Activated gamma-delta T cell (primary cell): ENCODE data around the gene PPP3CA.
A peak's percentile ranks its signal among the peaks of the same experiment; 100 is the strongest.

ENCODE experiments used
- DNase-seq: peaks from one replicate; lab custom pipeline; 2025; lab: John Stamatoyannopoulos, UW
- total RNA-seq, 2 donors: gene quantifications; one replicate each; lab custom pipeline; 2026; lab: John Stamatoyannopoulos, UW

PPP3CA gene
- 58.2 to 66.0 reads per million in 2 donors for total RNA-seq

DNA sequence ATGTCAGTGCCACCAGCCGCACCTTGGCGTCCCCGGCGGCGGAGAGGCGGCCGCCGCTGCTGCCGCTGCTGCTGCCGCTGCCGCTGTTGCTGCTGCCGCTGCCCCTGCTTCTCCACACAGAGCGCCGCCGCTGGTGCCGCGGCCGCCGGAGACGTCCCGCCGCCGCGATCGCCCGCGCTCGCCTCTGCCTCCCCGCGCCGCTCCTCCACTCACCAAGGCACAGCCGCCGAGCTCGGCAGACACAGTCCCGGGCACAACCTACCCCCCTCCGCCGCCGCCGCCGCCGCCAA is at the start of gene PPP3CA:
Gene PPP3CA, minus strand, starts transcription at position 260 of the 290 bp plus-strand sequence.
- no peak for DNase-seq

GRCh38 chr4:101393256-101393655 is 45.9 kb upstream of the PPP3CA start:
- DNase-seq: no peak

GRCh38 chr4:101370663-101371210 is 23.4 kb upstream of the PPP3CA start:
- no peak for DNase-seq

DNA sequence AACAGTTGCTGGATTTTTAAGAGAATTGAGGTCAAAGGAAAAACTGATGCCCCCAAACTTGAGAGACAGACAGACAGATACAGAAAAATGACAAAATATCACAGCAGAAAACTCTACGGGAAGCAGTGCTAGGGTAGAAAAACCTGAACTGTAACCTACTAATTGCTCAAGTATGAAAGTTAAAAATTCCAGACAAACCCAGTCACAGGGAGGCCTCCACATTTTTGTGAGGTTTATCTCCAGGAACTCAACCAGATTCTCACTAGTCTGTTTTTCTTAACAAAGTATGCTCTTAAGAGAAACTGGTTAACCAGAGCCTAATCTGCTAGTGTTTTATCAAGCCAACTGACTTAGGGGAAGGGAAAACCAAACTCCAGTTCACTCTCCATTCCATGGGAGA is 19.9 kb upstream of the PPP3CA start:
- DNase-seq: no peak

DNA sequence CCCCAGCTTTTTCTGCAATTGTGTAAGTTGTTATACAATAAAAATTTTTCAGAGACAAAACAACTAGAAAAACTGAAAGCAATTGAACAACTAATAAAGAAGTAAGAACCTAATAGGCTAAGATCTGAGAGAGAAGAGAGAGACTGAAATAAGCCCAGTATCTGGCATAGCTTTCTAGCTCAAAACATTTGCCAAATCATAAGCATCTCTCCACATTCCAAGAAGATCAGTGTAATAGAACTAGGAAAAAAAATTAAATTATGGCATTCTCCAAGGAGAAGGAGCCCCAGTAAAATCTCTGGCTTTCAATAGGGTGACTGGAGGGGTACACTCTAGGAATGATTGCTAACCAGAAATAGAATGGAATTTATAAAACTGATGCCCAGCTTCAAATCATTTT is 19.0 kb upstream of the PPP3CA start:
- DNase-seq: no peak

- DNase-seq: no peak
Measured at GRCh38 chr4:101357751-101358150, 10.4 kb upstream of the PPP3CA start.

DNA sequence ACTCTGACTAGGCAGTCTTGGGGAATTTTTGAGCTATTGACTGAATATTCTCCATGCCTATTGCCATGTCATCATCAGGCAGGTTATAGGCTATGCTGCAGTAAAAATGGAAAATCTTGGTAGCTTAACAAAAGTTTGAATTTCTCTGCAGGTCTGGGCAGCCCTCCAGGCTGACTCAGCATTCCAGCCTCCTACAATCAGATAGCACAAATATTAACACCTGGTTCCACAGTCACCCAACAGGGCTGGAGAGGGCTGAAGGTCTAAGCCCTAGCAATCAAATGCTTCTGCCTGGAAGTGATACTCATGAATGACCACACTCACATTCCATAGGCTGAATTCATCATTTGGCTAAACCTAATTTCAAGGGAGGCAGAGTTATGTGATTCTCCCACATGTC is 9.6 kb upstream of the PPP3CA start:
- DNase-seq: no peak

DNA sequence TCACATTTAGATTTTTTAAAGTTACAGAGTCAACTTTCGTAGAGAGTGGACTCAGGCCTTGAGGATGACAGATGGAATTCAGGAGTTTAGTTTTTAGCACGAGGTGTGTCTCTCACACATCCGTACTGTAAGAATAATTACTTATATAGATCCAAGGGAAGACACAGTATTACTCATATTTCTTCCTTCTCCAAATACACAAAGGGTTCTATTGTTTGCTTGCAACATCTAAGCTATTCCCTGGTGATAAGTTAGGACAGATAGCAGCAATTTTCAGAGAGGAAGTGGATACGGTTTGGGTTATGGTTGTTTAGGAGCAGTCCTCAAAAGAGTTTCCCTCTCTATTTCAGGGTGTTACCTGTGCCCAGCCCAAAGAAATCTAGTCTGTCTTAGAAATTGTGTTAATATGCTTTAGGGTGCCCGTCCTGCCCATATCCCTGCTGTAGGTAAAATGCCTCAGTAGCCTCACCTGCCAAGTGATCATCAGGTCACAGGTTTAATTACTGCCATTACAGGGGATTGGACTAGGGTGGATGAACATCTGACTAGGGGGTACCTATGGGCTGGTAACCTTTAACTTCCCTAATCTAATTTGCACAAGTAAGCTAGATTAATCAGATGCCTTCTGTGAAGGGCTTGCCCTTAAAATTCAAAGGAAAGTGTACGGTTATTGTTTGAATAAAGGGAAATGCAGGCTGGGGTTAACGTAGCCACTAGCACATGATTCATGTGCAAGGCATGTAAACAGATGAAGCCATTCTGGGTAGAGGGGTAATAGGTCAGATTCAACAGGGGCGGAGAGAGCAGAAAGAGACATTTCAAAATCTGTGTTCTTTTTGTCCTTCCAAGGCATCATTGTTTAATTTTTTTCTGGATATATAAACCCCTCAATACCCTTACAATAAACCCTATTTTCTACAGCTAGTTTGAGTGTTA is 8.7 kb upstream of the PPP3CA start:
- no peak for DNase-seq

GRCh38 chr4:101355246-101355645 is 7.9 kb upstream of the PPP3CA start:
- DNase-seq: no peak

DNA sequence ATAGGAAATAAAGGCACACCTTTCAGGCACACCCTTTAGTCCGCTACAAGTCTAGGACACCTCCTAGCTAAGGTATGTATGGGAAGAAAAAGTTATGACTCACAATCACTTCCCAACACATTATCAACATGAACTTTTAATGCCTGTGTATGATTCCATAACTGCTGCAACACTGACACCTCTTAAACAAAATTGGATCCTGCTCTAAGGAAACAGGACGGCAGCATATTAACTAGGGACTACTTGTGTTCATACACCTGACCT is 2.4 kb upstream of the PPP3CA start:
- no peak for DNase-seq

DNA sequence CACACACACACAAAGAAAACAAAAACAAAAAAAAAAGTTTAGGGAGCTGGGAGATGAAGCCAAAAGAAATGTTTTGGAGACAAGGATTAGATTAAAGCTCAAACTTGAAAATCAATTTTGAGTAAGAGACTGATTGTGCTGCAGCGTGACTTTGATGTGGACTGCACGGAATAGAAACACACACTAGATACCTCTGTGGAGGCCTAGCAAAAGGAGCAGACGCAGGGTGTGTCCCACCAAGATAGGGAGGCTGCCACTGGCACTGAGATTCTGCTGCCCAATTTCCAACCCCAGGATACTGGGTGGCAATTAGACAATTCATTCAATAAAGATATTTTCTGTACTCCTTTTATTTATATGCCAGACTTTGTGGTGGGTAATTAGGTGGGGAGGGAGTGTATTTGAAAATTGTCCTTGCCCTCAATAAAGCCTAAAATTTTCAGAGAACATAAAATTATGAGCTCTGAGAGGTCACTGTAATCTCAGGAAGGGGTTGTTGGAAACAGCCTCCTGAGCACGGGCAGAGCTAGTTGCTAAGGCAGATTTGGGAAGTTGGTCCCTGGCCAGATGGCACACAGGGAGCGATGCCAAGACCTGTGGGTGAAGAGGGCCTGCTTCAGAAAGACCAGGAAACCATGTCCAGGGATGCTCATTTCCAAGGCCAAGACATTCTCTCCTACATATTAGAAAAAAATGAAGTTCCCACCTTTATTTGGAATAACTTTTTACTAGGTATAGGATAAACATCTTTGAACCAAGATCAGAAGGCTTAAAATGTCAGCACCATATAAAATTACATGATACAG is 1.9 kb upstream of the PPP3CA start:
- DNase-seq: no peak

DNA sequence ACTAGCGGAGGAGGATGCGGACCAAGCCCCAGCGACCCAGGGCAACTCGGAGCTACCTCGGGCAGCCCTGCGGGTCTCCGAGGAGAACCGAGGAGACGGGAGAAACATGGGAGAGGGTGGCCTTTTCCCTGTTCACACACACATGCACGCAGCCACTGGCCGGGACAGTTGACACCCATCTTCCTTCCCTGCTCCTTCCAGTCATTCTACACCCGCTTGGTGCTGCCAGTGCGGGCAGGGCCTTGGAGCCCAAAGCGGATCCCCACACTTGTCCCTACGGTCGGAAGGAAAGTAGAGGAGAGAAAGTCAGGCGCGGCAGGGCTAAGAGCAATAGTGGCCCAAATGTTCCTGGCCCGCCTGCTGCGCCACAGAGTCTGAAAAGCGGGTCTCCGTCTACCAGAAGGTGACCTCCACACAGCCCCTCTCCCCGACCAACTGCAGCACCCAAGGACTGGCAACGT is 1.1 kb upstream of the PPP3CA start:
- DNase-seq: peak; percentile 7

DNA sequence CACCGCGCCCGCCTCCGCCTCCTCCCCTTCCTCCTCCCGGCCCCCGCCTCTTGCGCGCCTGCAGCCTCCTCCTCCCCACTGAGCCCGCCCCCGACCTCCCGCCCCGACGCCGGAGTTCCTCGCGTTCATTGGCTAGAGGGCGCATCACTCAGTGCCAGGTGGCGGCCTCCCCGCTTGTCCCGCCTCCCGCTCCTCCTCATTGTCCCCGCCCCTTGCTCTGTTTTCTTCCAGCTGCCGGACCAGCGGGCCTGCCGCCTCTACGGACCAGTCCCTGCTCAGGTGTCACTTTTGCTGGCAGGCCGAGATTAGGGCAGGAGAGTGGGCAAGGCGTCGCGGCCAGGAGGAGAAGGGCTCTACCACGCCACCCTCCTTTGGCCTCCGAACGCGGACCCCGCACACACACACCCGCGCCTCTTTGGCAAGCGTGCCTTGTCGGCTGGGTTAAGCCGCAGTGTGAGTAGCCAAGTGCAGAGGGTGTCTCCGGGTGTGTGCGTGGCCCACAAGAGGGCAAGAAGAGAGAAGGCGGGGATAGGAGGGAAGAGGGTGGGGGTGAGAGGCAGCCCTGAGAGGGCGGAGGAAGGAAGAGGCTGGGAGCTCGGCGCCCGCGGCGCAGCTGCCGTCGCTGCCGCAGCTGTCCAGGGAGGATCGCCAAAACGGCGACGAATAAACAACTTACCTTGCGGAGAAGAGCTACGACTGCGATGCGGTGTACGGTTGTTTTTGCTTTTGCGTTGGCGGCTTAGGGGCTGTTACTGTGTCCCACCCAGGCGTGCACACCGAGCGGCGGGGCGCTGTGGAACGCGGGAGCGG is 436 bp upstream of the PPP3CA start:
- DNase-seq: peak; percentile 98

DNA sequence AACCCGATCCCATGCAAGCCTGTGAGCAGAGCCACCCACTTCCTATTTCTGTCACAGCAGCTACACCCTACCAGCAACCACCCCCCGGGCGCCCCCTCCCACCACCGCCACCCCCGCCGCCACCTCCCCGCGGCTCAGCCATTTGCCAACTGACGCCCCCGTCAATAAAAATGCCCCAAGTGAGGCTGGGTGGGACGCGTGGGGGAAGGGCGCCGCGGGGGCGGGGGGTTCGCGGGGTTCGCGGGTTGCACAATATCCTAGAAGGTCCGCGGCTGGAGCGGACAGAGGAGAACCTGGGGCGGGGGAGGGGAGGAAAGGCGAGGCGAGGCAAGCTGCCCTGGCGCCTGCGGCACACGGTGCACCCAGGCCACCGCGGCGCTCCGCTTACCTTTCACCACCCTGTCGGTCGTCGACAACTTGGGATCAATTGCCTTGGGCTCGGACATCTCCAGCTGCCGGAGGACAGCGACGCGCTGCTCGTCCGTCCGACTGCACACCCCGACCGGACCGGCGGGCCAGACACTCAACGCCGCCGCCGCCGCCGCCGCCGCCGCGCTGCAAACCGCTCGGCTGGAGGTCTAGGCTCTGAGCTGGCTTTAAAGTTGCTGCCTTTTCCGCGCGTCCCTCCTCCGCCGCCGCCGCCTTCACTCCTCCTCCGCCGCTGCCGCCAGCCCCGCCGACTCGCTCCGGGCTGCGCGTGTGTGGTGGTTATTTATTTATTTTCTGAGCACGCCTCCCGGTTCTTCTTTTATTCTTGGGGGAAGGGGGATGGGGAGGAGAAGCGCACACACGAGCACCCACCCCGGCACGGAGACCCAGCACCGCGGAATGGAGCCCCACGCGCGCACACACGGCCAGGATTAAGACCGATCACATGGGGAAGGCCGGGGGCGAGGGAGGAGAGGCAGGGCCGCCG is 717 bp downstream of the PPP3CA start:
- DNase-seq: peak; percentile 59

GRCh38 chr4:101345596-101346350 is 1.6 kb downstream of the PPP3CA start:
- peak; percentile 75 for DNase-seq

DNA sequence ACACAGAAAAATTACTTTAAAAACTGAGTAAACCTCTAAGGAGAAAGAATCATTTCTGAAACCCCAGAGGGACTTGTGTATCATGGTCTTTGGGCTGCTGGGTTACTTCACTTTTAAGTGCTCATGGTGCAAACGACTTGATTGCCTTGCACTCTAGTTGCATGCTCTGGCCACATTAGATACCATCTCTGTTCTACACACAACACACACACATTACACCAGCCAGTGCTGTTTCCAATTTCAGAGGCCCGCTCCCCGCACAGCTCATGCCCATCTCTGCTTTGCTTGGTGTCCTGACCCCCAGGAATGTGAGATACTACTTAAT is 2.1 kb downstream of the PPP3CA start:
- DNase-seq: no peak

- DNase-seq: no peak
Measured at GRCh38 chr4:101339332-101339731, 8.0 kb downstream of the PPP3CA start.

DNA sequence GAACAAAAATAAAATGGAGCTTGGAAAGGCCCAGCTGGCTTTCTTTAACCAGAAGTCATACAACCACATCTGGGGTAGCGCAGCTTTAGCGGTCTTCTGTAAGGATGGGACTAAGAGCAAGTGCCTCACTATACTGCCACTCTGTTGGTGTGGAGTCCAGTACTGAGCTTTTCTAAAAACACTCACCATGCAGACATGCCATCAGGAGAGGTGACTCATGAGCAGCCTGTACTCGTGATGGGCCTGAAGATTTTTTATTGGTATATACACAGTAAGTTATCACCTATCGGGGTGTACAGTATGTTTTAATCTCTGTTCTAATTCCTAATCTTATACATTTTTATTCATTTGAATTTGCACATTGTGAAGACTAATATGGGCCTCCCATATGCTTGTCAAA is 9.6 kb downstream of the PPP3CA start:
- no peak for DNase-seq

- DNase-seq: no peak
Measured at GRCh38 chr4:101334963-101335572, 12.3 kb downstream of the PPP3CA start.

GRCh38 chr4:101332424-101332823 is 14.9 kb downstream of the PPP3CA start:
- DNase-seq: no peak
